ENCODE results near the gene CHD3. TPM values are rescaled to one million over a fixed set of nuclear protein-coding genes. Genes with fewer than 3 reads are reported as not detected.

CHD3 gene
- total and polyA plus RNA-seq, 2 of the 13 experiments (the other 11 are each of a cell fraction or from before 2014, with no cell fraction given), result 2.7 to 3.7 TPM

DNA sequence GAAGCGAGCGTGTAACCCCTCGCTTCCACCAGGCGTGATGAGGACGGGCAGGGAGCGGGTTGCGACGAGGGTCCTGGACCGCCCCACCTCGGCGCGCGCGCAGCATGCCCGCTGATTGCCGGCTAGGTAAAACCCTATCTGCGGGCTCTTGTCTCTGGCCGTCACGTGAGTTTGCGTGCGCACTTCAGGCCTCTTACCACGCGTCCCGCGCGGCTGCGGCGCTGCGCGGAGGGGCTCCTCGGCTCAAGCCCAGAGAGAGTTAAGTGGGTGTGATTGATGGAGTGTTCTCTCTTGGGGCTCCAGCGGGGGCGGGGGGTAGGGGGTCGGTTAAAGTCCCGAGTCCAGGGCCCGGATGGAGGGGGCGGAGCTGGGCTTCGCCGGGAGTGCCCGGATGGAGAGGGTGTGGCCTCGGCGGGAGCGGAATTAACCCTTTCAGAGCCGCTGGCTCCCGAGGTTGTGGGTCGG, 46.6 kb upstream of the CHD3 start (continued):
- no peak for TF ChIP-seq ZNF547 (CRISPR knock-in tag; IDR thresholded peaks at IDR 0.05)
- TF ChIP-seq ZNF543 (CRISPR knock-in tag; IDR thresholded peaks at IDR 0.05), result 0 out of 2 replicates have a peak, but pooled peaks have one; percentile 4
- TF ChIP-seq, protein P1, sequence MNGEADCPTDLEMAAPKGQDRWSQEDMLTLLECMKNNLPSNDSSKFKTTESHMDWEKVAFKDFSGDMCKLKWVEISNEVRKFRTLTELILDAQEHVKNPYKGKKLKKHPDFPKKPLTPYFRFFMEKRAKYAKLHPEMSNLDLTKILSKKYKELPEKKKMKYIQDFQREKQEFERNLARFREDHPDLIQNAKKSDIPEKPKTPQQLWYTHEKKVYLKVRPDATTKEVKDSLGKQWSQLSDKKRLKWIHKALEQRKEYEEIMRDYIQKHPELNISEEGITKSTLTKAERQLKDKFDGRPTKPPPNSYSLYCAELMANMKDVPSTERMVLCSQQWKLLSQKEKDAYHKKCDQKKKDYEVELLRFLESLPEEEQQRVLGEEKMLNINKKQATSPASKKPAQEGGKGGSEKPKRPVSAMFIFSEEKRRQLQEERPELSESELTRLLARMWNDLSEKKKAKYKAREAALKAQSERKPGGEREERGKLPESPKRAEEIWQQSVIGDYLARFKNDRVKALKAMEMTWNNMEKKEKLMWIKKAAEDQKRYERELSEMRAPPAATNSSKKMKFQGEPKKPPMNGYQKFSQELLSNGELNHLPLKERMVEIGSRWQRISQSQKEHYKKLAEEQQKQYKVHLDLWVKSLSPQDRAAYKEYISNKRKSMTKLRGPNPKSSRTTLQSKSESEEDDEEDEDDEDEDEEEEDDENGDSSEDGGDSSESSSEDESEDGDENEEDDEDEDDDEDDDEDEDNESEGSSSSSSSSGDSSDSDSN (CRISPR knock-in tag; IDR thresholded peaks at IDR 0.05), result no peak; the same call in 1 of the 2 replicates
- TF ChIP-seq ATF7-NPFF (CRISPR knock-in tag; IDR thresholded peaks at IDR 0.05; ENCODE audit: low read depth), result 0 out of 2 replicates have a peak, but pooled peaks have one; percentile 10
- peak; percentile 3 for TF ChIP-seq SPEN (CRISPR knock-in tag; IDR thresholded peaks at IDR 0.05; ENCODE audit: low read depth)
- TF ChIP-seq BHLHE40 (IDR thresholded peaks at IDR 0.05; ENCODE audit: low read length), result peak; percentile 88
- TF ChIP-seq, protein P2, sequence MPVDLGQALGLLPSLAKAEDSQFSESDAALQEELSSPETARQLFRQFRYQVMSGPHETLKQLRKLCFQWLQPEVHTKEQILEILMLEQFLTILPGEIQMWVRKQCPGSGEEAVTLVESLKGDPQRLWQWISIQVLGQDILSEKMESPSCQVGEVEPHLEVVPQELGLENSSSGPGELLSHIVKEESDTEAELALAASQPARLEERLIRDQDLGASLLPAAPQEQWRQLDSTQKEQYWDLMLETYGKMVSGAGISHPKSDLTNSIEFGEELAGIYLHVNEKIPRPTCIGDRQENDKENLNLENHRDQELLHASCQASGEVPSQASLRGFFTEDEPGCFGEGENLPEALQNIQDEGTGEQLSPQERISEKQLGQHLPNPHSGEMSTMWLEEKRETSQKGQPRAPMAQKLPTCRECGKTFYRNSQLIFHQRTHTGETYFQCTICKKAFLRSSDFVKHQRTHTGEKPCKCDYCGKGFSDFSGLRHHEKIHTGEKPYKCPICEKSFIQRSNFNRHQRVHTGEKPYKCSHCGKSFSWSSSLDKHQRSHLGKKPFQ (CRISPR knock-in tag; IDR thresholded peaks at IDR 0.05; ENCODE audit: insufficient replicate concordance), result peak; percentile 85
- no peak for TF ChIP-seq NR2F1 (CRISPR knock-in tag; IDR thresholded peaks at IDR 0.05)
- no peak for TF ChIP-seq SP140L (CRISPR knock-in tag; IDR thresholded peaks at IDR 0.05; ENCODE audit: borderline replicate concordance)
- TF ChIP-seq RARG (CRISPR knock-in tag; IDR thresholded peaks at IDR 0.05; ENCODE audit: low read depth), result no peak
- no peak for TF ChIP-seq STAT5B (CRISPR knock-in tag; IDR thresholded peaks at IDR 0.05)
- no peak for TF ChIP-seq HES4 (CRISPR knock-in tag; IDR thresholded peaks at IDR 0.05; ENCODE audit: borderline replicate concordance)
- TF ChIP-seq YEATS2 (CRISPR knock-in tag; IDR thresholded peaks at IDR 0.05; ENCODE audit: borderline replicate concordance), result peak; percentile 69
- TF ChIP-seq NR2C2 (CRISPR knock-in tag; IDR thresholded peaks at IDR 0.05; ENCODE audit: borderline replicate concordance), result peak; percentile 24; the same call in 1 of the 2 replicates
- no peak for TF ChIP-seq ZSCAN29 (CRISPR knock-in tag; conservative IDR thresholded peaks at IDR 0.05)
- TF ChIP-seq EEA1 (CRISPR knock-in tag; IDR thresholded peaks at IDR 0.05; ENCODE audit: borderline replicate concordance), result no peak
- TF ChIP-seq, protein P3, sequence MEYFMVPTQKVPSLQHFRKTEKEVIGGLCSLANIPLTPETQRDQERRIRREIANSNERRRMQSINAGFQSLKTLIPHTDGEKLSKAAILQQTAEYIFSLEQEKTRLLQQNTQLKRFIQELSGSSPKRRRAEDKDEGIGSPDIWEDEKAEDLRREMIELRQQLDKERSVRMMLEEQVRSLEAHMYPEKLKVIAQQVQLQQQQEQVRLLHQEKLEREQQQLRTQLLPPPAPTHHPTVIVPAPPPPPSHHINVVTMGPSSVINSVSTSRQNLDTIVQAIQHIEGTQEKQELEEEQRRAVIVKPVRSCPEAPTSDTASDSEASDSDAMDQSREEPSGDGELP (IDR thresholded peaks at IDR 0.05; ENCODE audit: borderline replicate concordance, low read depth), result no peak; the same call in 1 of the 2 replicates
- TF ChIP-seq, protein P4, sequence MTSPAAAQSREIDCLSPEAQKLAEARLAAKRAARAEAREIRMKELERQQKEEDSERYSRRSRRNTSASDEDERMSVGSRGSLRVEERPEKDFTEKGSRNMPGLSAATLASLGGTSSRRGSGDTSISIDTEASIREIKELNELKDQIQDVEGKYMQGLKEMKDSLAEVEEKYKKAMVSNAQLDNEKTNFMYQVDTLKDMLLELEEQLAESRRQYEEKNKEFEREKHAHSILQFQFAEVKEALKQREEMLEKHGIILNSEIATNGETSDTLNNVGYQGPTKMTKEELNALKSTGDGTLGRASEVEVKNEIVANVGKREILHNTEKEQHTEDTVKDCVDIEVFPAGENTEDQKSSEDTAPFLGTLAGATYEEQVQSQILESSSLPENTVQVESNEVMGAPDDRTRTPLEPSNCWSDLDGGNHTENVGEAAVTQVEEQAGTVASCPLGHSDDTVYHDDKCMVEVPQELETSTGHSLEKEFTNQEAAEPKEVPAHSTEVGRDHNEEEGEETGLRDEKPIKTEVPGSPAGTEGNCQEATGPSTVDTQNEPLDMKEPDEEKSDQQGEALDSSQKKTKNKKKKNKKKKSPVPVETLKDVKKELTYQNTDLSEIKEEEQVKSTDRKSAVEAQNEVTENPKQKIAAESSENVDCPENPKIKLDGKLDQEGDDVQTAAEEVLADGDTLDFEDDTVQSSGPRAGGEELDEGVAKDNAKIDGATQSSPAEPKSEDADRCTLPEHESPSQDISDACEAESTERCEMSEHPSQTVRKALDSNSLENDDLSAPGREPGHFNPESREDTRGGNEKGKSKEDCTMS (CRISPR knock-in tag; conservative IDR thresholded peaks at IDR 0.05), result no peak
- peak; percentile 65 for TF ChIP-seq POLR2G (IDR thresholded peaks at IDR 0.05; ENCODE audit: low read depth, low read length)
- no peak for TF ChIP-seq MBD4 (IDR thresholded peaks at IDR 0.05; ENCODE audit: borderline replicate concordance, low read length)
- peak; percentile 69; the same call in 1 of the 2 replicates for TF ChIP-seq REPIN1 (CRISPR knock-in tag; IDR thresholded peaks at IDR 0.05; ENCODE audit: borderline replicate concordance, low read depth)
- TF ChIP-seq ZNF761 (CRISPR knock-in tag; conservative IDR thresholded peaks at IDR 0.05), result no peak
- no peak for TF ChIP-seq KDM5B (CRISPR knock-in tag; IDR thresholded peaks at IDR 0.05; ENCODE audit: borderline replicate concordance)
- TF ChIP-seq THAP11 (CRISPR knock-in tag; IDR thresholded peaks at IDR 0.05), result peak; percentile 59; the same call in 1 of the 2 replicates
